ENCODE data around the gene RALGAPA2.

RALGAPA2 gene

DNA sequence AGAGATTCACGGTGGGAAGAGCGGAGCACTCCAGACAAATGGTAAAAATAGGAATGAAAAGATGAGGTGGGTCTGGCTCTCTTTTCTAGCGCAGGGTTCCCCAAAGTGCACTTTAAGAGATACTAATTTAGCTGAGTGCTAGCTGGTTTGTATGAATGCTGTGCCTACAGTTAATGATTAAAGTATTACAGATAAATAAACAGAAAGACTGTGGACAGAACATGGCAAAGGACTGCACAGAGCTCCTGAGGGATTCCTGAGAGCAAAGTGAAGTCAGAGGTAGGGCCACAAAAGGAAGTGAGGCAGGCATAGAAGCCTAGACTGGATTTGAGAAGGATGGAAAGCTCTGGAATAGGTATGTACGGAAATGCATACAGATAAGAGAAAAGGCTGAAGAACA lies 230.0 kb downstream of the RALGAPA2 start:
- H3K4me3 ChIP-seq (ENCODE audit: low read depth, low read length) = no peak overlapping the region
- no peak for DNase-seq (ENCODE audit: low read depth)
- no peak for TF ChIP-seq POLR2A (IDR thresholded peaks at IDR 0.05; ENCODE audit: extremely low read depth, insufficient read length)
- TF ChIP-seq, protein P1, sequence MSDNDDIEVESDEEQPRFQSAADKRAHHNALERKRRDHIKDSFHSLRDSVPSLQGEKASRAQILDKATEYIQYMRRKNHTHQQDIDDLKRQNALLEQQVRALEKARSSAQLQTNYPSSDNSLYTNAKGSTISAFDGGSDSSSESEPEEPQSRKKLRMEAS (IDR thresholded peaks at IDR 0.05; ENCODE audit: low read depth, low read length) = no peak

DNA sequence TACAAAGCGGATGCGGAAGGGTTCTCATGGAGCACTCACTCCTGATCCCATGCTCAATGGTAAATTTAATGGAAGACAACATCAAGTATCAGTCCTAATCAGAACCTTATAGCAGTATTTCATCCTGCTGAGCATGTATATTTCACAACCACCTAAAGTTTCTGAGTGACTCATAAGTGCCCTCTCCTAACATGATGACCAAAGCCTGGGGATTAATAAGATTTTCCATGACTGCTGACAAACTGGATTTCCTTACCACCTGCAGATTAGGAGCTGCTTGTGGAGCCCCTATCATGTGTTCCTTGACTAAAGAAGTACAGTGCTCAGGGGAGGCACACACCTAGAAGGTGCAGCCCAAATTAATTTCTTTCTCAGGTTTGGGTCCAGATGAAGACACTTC lies 231.8 kb downstream of the RALGAPA2 start:
- TF ChIP-seq, protein P2, sequence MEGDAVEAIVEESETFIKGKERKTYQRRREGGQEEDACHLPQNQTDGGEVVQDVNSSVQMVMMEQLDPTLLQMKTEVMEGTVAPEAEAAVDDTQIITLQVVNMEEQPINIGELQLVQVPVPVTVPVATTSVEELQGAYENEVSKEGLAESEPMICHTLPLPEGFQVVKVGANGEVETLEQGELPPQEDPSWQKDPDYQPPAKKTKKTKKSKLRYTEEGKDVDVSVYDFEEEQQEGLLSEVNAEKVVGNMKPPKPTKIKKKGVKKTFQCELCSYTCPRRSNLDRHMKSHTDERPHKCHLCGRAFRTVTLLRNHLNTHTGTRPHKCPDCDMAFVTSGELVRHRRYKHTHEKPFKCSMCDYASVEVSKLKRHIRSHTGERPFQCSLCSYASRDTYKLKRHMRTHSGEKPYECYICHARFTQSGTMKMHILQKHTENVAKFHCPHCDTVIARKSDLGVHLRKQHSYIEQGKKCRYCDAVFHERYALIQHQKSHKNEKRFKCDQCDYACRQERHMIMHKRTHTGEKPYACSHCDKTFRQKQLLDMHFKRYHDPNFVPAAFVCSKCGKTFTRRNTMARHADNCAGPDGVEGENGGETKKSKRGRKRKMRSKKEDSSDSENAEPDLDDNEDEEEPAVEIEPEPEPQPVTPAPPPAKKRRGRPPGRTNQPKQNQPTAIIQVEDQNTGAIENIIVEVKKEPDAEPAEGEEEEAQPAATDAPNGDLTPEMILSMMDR (IDR thresholded peaks at IDR 0.05; ENCODE audit: low read depth, low read length) = no peak
- TF ChIP-seq MYC (IDR thresholded peaks at IDR 0.05; ENCODE audit: low read depth, low read length) = no peak
- no peak for TF ChIP-seq POLR2A (IDR thresholded peaks at IDR 0.05; ENCODE audit: extremely low read depth, insufficient read length)
- TF ChIP-seq, protein P1 (IDR thresholded peaks at IDR 0.05; ENCODE audit: low read depth, low read length) = no peak
- H3K4me3 ChIP-seq (ENCODE audit: low read depth, low read length) = no peak overlapping the region
- DNase-seq (ENCODE audit: low read depth) = peak; percentile 25

DNA sequence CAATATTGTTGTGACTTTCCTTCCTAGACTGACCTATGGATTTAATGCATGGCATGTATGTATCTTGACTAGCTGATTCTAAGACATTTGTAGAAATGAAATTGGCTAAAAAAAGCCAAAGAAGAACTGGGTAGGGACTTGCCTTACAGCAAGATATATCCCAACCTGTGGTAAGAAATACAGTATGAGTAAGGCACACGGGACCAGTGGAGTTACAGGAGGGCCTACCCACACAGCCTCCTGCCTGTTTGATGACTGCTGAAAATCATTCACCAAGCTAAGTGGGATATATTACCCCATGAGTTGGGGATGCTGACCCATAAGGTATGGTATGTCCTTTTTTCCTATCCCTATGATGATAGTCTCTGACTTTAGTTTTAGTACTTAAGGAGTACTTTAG lies 232.3 kb downstream of the RALGAPA2 start:
- H3K4me3 ChIP-seq (ENCODE audit: low read depth, low read length) = no peak overlapping the region
- DNase-seq (ENCODE audit: low read depth) = no peak
- TF ChIP-seq, protein P1 (IDR thresholded peaks at IDR 0.05; ENCODE audit: low read depth, low read length) = no peak

DNA sequence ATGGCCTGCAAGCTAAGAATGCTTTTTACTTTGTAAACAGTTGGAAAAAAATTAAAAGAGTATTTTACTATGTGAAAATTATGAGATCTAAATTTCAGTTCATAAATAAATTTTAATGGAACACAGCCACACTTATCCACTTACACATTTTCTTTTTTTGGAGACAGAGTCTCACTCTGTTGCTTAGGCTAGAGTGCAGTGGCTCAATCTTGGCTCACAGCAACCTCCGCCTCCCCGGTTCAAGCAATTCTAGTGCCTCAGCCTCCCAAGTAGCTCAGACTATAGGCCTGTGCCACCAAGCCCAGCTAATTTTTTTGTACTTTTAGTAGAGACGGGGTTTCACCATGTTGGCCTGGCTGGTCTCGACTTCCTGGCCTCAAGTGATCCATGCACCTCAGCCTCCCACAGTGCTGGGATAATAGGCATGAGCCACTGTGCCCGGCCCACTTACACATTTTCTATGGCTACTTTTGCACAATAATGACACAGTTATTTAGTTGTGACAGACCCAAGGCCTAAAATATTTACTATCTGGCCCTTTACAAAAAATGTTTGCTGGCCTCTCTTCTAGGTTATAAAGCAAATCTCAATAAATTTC lies 234.9 kb downstream of the RALGAPA2 start:
- TF ChIP-seq MYC (IDR thresholded peaks at IDR 0.05; ENCODE audit: low read depth, low read length) (no peak), POLR2A (IDR thresholded peaks at IDR 0.05; ENCODE audit: extremely low read depth, insufficient read length) (no peak)
- TF ChIP-seq, protein P1 (IDR thresholded peaks at IDR 0.05; ENCODE audit: low read depth, low read length) = no peak
- TF ChIP-seq, protein P2 (IDR thresholded peaks at IDR 0.05; ENCODE audit: low read depth, low read length) = no peak
- H3K4me3 ChIP-seq (ENCODE audit: low read depth, low read length) = no peak overlapping the region

DNA sequence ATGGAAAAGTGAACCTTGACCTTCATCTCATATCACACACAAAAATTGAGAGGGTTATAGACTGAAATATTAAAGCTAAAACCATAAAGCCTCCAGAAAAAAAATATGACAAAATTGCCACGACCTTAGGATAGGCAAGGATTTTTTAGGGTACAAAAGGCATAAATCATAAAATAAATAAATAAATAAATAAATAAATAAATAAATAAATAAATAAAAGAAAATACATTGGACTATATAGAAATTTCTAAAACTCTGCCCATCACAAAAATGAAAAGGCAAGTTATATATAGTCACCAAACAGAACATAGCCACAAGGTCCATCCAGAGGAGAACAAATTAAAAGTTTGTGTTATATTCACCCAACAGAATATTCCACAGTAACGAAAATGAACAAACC lies 235.9 kb downstream of the RALGAPA2 start:
- H3K4me3 ChIP-seq (ENCODE audit: low read depth, low read length) = no peak overlapping the region
- no peak for DNase-seq (ENCODE audit: low read depth)
- TF ChIP-seq, protein P1 (IDR thresholded peaks at IDR 0.05; ENCODE audit: low read depth, low read length) = no peak

More for the DNA sequence above, 234.9 kb downstream of the RALGAPA2 start:
- no peak for DNase-seq (ENCODE audit: low read depth)

DNA sequence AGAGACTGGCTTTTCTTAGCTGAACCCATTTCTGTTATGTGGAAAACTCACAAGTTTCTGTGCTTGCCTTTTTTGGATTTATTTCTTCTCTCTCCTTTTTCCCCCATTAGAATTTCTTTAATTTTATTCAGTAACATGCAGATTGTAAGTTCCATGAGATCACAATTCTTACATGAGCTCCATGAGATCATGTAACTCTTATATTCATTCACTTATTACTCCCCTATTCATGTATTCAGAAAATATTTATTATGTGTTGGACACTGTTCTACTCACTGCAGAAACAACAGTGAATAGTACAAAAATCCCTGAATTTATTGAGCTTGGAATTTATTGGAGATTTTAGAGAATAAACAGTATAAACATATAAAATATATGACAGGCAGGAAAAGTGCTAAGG lies 238.8 kb downstream of the RALGAPA2 start:
- H3K4me3 ChIP-seq (ENCODE audit: low read depth, low read length) = no peak overlapping the region
- no peak for DNase-seq (ENCODE audit: low read depth)
- TF ChIP-seq, protein P2 (IDR thresholded peaks at IDR 0.05; ENCODE audit: low read depth, low read length) = no peak
- TF ChIP-seq POLR2A (IDR thresholded peaks at IDR 0.05; ENCODE audit: extremely low read depth, insufficient read length) = no peak
- TF ChIP-seq, protein P1 (IDR thresholded peaks at IDR 0.05; ENCODE audit: low read depth, low read length) = no peak
- no peak for TF ChIP-seq MYC (IDR thresholded peaks at IDR 0.05; ENCODE audit: low read depth, low read length)

DNA sequence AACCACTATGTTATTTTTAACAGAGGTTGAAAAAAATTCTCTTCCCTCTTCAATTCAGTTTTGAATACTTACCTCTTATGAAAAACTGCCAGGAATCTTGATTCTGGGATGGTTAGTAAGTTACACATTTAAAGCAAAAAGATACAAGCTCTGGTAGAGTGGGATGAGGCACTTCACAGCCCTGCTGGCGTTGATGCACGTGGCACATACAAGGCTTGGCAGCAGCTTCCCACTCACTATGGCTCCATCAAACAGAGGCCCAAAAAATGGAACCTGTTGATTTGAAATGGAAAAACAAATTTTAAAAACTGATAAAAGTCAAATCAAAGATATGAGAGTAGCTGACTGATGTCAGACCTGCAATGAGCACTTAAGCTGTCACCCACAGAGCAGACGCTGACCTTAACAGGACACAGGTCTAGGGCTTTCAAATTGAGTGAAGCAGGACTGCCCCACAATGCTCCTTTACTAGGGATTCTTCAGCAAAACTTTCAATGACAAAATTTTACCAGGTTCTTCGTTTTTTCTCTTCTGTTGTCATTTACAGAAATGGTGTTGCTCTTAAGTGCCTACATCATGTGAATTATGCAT lies 239.7 kb downstream of the RALGAPA2 start:
- TF ChIP-seq, protein P1 (IDR thresholded peaks at IDR 0.05; ENCODE audit: low read depth, low read length) = no peak
- no peak for TF ChIP-seq POLR2A (IDR thresholded peaks at IDR 0.05; ENCODE audit: extremely low read depth, insufficient read length)
- TF ChIP-seq, protein P2 (IDR thresholded peaks at IDR 0.05; ENCODE audit: low read depth, low read length) = no peak
- no peak for TF ChIP-seq MYC (IDR thresholded peaks at IDR 0.05; ENCODE audit: low read depth, low read length)
- DNase-seq (ENCODE audit: low read depth) = no peak
- H3K4me3 ChIP-seq (ENCODE audit: low read depth, low read length) = no peak overlapping the region
